Activated CD4-positive, alpha-beta T cell treated with anti-CD3 and anti-CD28 coated beads for 24 hours (primary cell): ENCODE measurements around the gene TTC34.

Experiments
- DNase-seq, 2 donors: peaks; one replicate each; pipeline ENCODE4 v3.0.0-alpha.2; 2020; ENCODE audit warnings: low read depth in 2 of 2

The TTC34 gene

GRCh38 chr1:2828586-2829250 is 27.2 kb upstream of the TTC34 start:
- no peak for DNase-seq

- DNase-seq, result no peak
Measured at GRCh38 chr1:2826736-2827292, 25.3 kb upstream of the TTC34 start.

- no peak for DNase-seq
Measured at GRCh38 chr1:2826316-2826715, 24.8 kb upstream of the TTC34 start.

- no peak for DNase-seq
Measured at GRCh38 chr1:2825487-2826189, 24.1 kb upstream of the TTC34 start.

GRCh38 chr1:2824999-2825398 is 23.5 kb upstream of the TTC34 start:
- no peak for DNase-seq

GRCh38 chr1:2823921-2824610 is 22.6 kb upstream of the TTC34 start:
- DNase-seq, result no peak

GRCh38 chr1:2822621-2823145 is 21.2 kb upstream of the TTC34 start:
- DNase-seq, result no peak

- DNase-seq, result peak; percentile 9 to 43
Measured at GRCh38 chr1:2821966-2822620, 20.6 kb upstream of the TTC34 start.

GRCh38 chr1:2821373-2821955 is 20.0 kb upstream of the TTC34 start:
- no peak for DNase-seq

GRCh38 chr1:2820731-2821372 is 19.4 kb upstream of the TTC34 start:
- DNase-seq, result no peak

- DNase-seq, result no peak
Measured at GRCh38 chr1:2819831-2820730, 18.6 kb upstream of the TTC34 start.

- DNase-seq, result no peak
Measured at GRCh38 chr1:2819429-2819828, 17.9 kb upstream of the TTC34 start.

- DNase-seq, result no peak
Measured at GRCh38 chr1:2817784-2818564, 16.5 kb upstream of the TTC34 start.

GRCh38 chr1:2816786-2817185 is 15.3 kb upstream of the TTC34 start:
- DNase-seq, result no peak

GRCh38 chr1:2815551-2815950 is 14.1 kb upstream of the TTC34 start:
- no peak for DNase-seq

GRCh38 chr1:2814511-2815075 is 13.1 kb upstream of the TTC34 start:
- no peak for DNase-seq

- no peak for DNase-seq
Measured at GRCh38 chr1:2812939-2813653, 11.6 kb upstream of the TTC34 start.

- DNase-seq, result no peak
Measured at GRCh38 chr1:2812136-2812535, 10.6 kb upstream of the TTC34 start.
